Stimulated activated CD8-positive, alpha-beta memory T cell treated with anti-CD3 and anti-CD28 coated beads, Interleukin-15, amount 100 ng/mL, for 24 hours (primary cell): ENCODE results near the gene CLC.
"Not testable (repeated sequence)": the region's sequence is repeated elsewhere in the genome, so short reads cannot be mapped to it uniquely, and the experiment has no call there.

Experiments used
- DNase-seq: peaks from one replicate; pipeline ENCODE4 v3.0.0-alpha.2; 2020; ENCODE audit warnings: low read depth

The CLC gene

DNA sequence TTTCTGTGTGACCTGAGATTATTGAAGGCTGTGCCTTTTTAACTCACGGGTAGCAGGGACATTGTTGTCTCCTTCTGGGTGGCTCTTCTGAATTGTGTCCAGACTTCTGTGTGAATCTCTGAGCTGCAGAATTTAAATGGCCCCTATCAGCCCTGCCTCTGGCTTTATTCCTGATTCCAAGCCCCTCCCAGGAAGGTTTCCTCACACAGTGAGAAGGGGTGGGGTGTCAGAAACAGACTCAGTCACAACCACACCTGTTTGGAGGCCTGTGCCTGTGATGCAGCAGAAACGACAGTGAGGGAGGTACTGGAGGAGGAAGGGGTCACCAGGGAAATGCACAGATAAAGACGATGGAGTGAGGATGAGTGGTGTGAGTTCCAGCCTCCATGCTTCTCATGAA is at the start of gene CLC:
Gene CLC, minus strand, starts transcription at position 139 of the 400 bp plus-strand sequence. Its CDS starts 77 bp downstream, at position 62.
- DNase-seq, result no peak

DNA sequence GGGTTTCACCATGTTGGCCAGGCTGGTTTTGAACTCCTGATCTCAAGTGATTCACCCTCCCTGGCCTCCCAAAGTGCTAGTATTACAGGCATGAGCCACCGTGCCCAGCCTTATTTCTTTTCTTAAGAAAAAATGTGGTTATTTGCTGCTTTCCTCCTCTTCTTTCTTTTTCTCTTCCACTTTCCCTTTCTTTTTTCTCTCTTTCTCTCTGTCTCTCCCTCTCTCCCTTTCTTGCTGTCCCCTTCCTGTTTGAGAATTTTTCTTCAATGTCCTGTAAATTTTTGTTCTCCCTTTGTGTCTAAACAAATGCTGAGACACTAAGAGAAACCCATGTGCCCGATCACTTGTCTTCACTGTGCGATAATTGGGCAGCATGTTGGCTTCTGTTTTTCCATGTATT is 43.1 kb upstream of the CLC start:
- no peak for DNase-seq

DNA sequence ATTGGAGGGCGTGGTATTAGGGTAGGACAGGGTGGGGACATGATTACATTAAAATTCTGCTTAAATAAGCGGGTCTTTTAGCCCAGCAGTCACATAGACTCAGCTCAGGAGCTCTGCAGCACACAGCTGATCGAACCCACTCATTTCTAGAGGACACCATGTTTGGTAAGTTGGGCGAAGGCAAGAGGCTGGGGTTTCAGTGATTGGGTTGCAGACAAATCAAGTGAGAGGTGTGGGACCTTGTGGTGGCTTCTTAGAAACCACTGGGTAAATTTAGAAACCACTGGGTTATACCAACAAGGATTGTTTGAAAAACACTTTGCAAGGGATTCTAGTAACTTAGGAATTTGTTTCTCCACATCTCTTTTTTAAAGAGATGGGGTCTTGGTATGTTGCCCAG is 40.9 kb upstream of the CLC start, which contains the start of gene LEUTX:
Gene LEUTX, plus strand, starts transcription at position 92 of the 400 bp plus-strand sequence. Its CDS starts 67 bp downstream, at position 159.
- DNase-seq, result no peak

DNA sequence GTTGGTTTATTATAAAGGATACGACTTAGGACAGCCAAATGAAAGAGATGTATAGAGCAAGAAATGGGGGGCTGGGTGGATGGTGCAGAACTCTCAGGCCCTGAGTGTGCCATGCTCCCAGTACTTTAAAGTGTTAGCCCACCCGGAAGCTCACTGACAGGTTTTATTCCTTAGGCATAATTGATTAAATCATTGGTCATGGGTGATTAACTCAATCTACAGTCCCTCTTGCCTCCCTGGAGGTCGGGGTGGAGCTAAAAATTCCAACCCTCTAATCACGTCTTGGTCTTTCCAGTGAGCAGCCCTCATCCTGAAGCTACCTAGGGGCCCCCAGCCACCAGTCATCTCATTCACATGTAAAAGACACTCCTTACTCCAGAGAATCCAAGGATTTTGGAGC is 31.0 kb upstream of the CLC start:
- no peak for DNase-seq

DNA sequence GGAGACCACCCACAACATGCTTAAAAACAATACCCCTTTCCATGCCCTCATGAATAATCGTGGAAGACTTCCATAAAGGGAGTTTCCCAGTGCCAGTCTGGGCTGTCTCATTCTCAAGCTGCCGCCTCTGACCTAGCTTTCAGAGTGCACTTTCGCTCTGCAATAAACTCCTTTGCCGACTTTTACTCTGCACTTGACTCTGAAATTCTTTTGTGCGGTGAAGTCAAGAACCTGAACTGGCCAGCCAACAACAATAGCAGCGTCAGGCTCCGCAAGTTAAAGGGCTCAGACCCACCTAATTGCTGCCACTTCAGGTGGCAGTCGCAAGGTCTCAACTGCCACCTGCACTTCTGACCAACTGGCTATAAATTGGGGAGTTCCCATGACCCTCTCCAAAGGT is 30.5 kb upstream of the CLC start:
- no peak for DNase-seq

DNA sequence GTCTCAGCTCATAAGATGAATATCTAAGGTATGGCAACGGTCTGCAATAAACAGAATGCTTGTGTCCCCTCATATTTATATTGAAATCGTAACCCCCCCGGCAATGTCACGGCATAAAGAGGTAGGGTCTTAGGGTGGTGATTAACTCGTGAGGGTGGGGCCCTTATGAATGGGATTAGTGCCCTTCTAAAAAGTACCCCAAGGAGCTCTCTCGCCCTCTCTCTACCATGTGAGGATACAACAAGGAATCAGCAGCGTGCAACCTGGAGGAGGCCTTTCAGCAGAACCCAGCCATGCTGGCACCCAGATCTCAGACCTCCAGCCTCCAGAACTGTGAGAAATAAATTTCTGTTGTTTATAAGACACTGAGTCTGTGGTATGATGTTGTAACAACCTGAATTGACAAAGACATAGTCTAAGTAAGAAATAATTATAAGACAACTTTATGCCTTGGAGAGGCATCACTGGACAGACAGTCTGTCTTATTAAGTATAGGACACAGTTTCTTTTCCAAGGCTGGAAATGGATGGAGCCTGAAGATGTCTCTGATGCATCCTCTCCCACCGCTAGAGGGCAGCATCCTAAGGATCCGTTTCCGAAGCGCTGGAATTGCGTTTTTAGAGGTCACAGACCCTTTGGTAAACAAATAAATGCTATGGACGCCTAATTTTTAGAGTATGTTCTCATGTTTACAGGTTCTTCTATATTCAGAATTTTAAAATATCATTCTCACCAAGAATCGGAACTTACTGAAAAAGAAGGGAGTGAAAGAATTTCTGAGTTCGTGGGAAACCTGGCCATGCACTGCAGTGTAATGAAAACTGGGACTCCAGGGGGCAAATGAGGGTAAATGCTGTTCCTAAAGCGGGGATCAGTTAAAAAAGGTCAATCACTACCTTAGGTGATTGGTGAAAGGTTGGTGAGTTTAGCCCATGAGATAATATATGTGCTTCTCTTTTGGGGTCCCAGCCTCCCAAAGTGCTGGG is 27.6 kb upstream of the CLC start:
- DNase-seq, result no peak

DNA sequence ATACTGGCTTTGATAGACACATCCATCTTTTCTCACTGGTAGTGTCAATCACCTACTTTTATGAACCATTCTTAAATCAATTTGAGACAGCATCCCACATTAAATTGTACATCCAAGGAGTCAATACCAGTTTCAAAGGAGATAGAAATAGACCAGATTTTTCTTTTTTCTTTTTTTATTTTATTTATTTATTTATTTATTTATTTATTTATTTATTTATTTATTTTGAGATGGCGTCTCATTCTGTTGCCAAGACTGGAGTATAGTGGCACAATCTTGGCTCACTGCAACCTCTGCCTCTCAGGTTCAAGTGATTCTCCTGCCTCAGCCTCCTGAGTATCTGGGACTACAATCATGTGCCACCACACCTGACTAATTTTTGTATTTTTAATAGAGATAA is 24.0 kb upstream of the CLC start:
- DNase-seq, result not testable (repeated sequence)

DNA sequence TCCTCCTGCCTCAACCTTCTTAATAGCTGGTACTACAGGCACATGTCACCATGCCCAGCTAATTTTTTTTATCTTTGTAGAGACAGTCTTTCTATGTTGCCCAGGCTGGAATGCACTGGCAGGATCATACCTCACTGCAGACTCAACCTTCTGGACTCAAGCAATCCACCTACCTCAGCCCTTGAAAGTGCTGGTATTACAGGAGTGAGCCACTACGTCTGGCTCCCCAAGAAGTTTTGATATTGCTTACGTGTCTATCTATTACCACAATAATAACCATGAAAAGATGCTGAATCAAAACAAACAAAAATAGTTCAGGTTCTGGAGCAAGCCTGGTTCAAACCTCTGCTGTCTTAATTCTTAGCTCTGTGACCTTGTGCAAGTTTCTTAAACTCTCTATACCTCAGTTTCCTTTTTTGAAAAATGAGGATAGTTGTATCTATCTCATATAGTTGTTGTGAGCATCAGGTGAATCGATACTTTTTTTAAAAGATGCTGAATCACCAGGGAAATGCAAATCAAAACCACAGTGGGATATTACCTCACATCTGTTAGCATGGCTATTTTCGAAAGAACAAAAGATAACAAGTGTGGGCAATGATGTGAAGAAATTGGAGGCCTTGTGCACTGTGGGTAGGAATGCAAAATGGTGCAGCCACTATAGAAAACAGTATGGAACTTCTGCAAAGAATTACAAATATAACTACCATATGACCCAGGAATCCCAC is 21.8 kb upstream of the CLC start:
- no peak for DNase-seq

DNA sequence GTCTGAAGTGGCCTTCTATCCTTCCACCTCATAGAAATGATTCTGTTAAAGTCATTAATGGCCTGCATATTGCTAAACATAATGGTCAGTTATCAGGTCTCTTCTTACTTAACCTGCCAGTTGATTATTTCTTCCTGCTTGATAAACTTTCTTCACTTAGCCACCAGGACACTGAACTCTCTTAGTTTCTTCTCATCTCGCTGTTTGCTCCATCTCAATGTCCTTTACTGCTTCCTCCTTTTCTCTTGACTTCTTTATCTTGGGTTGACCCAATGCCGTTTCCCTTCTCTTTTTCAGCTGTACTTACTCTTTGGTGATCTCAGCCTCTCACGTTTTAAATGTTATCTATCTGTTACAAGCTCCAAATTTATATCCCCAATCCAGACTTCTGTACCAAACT is 17.1 kb upstream of the CLC start:
- DNase-seq, result no peak

DNA sequence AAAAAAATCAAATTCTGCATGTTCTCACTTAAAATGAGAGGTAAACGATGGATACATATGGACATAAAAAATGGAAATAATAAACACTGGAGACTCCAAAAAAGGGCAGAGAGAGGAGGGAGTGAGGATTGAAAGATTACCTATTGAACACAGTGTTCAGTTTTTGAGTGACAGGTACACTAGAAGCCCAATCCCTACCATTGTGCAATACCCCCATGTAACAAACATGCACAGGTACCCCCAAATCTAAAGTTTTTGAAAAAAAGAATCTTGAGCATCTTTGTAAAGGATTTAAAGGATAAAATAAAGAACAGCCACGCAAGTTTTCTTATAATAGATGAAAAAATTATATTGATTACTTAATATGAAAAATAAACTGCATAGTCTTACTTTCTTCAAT is 16.7 kb upstream of the CLC start:
- DNase-seq, result no peak

DNA sequence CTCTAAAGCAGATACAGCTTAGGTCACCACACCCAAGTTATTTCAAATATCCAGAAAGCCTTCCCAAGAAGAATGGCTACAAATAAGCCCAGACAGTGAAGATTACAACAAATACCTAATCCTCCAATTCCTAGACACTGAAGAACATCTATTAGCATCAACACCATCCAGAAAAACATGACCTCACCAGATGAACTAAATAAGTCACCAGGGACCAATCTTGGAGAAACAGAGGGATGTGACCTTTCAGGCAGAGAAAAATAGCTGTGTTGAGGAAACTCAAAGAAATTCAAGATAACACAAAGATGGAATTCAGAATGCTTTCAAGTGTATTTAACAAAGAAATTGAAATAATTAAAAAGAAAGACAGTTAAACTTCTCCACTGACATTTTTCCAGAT is 15.0 kb upstream of the CLC start:
- DNase-seq, result no peak

DNA sequence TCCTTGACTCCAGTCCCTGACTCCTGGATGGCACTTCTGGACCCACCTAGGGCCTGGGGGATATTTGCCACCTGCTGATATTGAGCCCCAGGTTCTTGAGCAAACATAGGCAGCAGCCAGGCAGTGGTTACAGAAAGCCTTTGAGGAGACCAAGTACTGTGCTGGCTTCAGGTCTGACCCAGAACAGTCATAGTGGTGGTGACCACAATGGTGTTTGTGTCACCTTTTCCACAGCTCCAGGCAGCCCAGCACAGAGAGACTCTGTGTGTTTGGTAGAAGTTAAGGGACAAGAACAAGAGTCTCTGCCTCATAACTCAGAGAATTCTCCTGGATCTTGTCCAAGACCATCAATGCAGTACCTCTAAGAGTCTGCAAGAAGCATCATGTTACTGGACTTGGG is 14.6 kb upstream of the CLC start:
- no peak for DNase-seq

DNA sequence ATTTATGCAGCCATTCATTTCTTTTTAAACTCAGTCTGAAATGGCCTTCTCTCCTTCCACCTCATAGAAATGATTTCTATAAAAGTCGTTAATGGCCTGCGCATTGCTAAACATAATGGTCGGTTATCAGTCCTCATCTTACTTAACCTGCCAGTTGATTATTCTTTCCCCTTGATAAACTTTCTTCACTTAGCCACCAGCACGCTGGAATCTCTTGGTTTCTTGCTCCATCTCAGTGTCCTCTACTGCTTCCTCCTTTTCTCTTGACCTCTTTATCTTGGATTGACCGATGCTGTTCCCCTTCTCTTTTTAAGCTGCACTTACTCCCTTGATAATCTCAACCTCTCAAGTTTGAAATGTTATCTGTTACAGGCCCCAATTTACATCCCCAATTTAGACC is 12.2 kb upstream of the CLC start:
- DNase-seq, result no peak

DNA sequence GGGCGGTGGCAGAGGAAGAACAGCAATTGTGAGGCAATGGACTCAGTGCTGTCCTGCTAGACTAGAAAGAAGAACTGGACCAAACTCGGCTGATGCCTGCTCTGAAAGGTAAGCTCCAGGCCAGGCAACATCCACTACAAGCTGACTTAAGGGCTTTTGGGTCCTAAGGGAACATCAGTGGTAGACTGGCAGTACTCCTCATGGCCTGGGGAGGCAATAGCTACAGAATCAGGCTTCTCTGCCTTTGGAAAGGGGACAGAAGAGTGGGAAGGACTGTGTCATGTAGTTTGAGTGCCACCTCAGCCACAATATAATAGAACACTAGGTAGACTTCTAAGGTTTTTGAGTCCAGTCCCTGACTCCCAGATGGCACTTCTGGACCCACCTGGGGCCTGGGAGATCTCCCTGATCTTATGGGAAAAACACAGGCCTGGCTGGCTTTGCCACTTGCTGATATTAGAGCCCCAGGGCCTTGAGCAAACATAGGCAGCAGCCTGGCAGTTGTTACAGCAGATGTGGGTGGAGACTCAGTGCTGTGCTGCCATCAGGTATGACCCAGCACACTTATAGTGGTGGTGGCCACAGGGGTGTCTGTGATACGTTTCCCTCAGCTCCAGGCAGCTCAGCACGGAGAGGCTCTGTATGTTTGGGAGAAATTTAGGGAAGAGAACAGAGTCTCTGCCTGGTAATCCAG is 9.2 kb upstream of the CLC start:
- no peak for DNase-seq

DNA sequence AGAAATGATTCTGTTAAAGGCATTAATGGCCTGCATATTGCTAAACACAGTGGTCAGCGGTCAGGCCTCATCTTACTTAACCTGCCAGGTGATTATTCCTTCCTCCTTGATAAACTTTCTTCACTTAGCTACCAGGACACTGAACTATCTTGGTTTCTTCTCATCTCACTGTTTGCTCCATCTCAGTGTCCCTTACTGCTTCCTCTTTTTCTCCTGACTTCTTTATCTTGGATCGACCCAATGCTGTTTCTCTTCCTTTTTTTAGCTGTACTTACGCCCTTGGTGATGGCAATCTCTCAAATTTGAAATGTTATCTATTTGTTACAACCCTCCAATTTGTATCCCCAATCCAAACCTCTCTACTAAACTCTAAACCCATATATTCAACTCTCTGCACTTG is 7.8 kb upstream of the CLC start:
- no peak for DNase-seq

DNA sequence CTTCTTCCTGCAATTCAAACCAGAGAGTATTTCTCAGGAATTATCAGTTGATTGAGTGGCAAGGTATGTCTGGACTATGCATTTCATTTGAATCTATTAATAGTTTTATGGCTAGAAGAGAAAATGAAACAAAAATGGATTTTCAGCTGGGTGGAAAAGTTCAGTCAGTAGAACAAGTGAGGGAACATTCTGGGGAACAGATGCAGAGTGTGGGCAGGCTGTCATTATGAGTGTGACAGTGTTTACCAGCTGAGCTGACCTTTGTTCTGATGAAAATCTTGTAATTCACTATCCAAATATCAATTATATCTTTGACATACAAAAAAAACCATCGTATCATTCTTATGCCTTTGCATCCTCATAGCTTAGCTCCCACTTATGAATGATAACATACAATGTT is 2.6 kb upstream of the CLC start:
- DNase-seq, result no peak

DNA sequence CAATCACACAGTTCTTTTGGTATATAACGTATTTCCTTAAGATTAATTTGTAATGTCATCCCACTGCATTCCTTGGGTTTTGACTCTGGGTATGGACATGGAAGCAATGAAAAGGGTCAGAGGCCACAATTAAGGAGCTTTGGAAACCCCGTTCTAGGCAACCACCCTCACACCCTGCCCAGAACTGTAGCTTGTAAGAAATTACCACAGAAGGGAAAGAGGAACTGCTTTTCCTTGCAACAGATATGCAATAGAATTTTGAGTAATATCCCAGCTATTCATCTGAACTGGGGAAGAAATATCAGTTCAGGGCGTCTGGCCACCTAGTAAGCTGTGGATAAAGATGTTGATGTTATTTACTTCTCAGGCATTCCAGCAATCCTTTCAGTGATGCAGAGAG is 985 bp upstream of the CLC start:
- DNase-seq, result no peak

DNA sequence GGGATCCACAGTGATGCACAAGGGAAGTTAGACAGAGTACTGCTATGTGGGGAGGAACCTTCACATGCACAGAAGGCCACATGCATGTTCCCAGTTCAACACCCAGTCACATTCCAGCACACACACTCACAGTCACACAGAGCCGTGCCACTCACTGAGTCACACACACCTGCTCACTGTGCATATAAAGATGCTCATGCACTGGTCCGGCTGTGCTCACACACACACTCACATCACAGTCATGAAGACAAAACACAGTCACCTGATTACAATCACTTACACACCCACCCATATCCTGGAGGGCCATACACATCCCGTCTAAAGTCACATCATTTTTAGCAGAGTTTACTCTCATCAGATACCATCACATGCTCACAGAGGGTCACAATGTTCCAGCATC is 478 bp downstream of the CLC start:
- DNase-seq, result no peak

DNA sequence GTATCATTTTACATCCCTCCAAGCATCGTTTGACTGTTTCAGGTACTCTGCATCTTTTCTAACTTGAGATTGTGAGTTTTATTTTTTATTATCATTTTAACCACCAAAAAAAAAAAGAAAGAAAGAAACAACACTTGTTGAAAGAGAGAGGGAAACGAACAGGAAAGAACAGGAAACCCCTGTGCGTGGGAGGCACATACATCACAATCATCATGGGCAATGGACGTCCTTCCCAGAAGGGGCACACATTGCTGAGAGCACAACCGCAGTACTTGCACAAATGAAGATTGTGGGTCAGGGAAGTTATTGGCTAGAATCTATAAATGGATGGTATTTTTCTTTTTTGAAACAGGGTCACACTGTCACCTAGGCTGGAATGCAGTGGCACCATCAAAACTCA is 1.7 kb downstream of the CLC start:
- no peak for DNase-seq

DNA sequence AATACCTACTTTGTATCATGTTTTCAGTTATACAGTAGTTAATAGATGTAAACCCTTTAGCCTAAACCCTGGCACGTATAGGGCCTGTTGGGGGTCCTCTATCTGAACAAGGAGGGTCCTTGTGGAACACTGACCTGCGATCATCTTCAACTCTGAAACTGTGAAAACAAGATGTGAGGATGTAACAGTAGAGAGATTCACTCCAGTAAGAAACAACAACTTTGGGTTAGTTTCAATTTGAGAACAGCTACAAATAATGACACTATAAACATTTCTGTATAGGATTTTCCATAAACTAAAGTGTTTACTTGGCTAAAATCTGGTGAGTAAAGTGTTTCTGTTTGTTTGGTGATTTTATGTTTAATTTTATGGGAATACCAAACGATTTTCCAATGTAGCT is 2.1 kb downstream of the CLC start:
- no peak for DNase-seq

DNA sequence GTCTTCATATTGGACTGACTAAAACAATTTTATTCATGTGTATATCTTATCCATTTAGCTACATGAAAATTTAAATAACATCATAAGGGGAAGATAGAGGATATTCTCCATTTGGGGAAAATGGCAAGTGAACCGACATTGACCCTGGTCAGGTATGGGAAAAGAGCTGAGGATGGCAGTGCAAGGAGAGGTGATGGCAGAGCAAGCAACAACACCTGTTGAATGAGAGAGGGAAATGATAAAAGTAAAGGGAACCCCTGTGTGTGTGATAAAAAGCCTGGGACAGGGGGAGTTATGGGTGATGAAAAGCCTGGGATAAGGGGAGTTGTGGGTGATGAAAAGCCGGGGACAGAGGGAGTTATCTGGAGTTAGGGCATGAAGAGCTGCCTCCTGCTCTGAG is 4.0 kb downstream of the CLC start:
- no peak for DNase-seq

DNA sequence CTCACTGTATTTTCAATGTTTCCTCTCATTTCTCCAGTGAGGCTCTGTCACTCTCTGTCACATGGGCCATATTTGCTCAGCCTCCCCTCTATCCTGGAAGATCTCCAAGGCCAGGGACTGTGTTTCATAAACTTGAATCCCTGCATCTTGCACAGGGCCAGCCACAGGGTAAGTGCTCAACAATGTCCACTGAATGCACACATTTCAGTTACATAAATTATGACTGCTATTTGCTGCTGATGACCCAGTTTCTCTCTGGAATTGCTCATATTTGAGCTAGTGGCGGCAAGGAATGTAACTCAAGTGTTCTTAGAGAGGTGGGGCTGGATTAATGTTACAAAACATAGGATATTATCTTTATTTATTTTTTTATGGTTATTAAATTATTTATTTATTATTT is 6.1 kb downstream of the CLC start:
- DNase-seq, result no peak

DNA sequence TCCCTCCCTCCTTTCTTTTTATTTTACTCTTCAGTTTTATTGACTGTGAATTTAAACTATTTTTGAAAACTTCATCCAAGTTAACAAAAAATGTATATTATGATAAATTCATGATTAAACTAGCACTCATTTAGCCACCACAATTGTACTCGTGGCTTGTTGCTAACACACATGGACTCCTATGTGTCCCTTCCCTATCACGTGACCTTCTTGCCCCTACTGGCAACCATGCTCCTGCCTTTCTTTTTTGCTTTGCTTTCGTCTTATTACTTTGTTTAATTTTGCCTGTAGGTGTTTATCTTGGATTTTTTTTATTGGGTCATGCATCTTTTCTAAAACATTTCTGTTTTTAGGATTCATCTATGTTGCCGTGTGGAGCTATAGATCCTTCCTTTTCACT is 8.2 kb downstream of the CLC start:
- no peak for DNase-seq
